RWPE1 (cell line): Measurements from ENCODE around the gene TMTC1.

Experiments
- CTCF ChIA-PET: fragments of 350-600 bp; sonication (Branson Sonifier 250); formaldehyde crosslinking; extraction: SDS; loops from one replicate; lab custom pipeline; 2021; lab: Yijun Ruan, JAX
- POLR2A ChIA-PET: fragments of 400-600 bp; formaldehyde crosslinking; extraction: SDS; loops from one replicate; lab custom pipeline; 2020; ENCODE audit warnings: antibody characterized with exemption; ENCODE audit not compliant: low non-redundant PET; lab: Yijun Ruan, JAX
- DNase-seq: peaks from one replicate; pipeline ENCODE4 v3.0.0; 2012; ENCODE audit warnings: low spot score
- H3K27ac ChIP-seq: fragments of 450-650 bp; 2 replicates; pipeline ENCODE4 v1.5.1; 2017
- CTCF ChIP-seq: fragments of 450-650 bp; conservative IDR thresholded peaks from 2 replicates; pipeline ENCODE4 v1.5.1; 2017; ENCODE audit warnings: low read depth, mild to moderate bottlenecking

The TMTC1 gene

DNA sequence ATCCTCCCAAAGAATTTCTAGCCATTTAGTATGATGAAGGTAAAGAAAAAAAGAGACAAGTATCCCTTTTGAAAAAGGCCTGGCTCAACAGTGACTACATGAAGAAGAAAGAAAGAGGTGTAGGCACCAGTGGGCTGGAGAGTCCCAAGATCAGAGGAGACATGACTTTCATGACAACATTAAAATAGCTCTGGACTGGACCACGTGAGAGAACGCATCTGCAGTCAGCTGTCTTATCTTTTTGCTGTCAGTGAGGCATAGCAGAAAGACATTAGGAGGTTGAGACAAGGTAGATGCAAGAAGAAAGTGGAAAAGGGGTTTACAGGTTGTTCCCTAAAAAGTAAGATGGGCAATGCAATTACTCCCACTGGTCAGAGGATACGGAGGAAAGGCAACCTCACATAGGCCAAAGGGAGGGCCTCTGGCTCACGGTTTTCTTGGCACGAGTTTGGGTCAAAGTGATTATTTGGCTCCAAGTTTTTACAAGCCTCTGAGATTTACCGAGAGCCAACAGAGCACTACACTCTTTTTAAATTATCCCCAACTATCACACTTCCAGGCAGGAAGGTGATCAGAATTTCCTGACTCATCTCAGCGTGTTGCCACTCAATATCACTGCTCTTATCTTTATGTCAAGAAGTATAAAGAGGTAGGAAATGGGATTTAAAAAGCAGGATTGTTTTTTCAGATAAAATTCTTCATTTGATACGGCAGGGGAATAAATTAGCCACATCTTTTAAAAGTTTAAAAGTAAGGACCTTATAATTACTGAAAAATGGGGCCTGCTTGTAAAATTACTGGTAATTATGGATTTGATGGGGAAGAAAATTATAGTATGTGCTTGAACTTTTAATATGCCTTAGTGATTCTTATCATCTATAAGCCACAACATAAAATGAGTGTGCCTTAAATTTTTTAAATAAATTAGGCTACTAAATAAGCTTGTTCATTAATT, 29.2 kb downstream of the TMTC1 start:
- POLR2A ChIA-PET: no interaction called here
- DNase-seq: no peak
- CTCF ChIA-PET: interaction anchor here (0.6 to 0.7 kb wide), 2 partner anchors 706 to 1114 kb away, joined by 3 read pairs; no protein-coding TSS in a partner anchor
- H3K27ac ChIP-seq: no peak overlapping the region
- no peak for TF ChIP-seq CTCF

DNA sequence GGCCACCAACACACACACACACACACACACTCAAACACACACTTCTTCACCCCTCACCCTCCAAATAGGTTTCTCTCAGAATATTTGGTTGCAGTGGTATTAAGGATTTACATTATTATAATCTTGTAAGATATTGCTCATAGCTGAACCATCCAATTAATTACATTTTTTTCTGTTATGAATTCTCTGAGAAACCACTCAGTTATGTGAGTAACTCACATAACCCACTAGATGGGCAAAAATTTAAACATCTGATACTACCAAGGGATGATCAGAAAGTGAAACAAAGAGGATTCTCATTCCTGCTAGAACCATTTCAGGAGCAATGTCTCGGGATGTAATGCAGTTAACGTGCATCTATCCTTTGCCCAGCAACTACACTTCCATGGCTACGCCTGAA, 31.6 kb downstream of the TMTC1 start:
- H3K27ac ChIP-seq: no peak overlapping the region
- POLR2A ChIA-PET: no interaction called here
- no peak for TF ChIP-seq CTCF
- CTCF ChIA-PET: no interaction called here
- DNase-seq: no peak

GRCh38 chr12:29751676-29752075, 32.1 kb downstream of the TMTC1 start:
- POLR2A ChIA-PET: no interaction called here
- TF ChIP-seq CTCF: no peak
- DNase-seq: no peak
- H3K27ac ChIP-seq: no peak overlapping the region
- CTCF ChIA-PET: no interaction called here

GRCh38 chr12:29750928-29751220, 32.9 kb downstream of the TMTC1 start:
- no peak overlapping the region for H3K27ac ChIP-seq
- CTCF ChIA-PET: no interaction called here
- TF ChIP-seq CTCF: no peak
- no peak for DNase-seq
- POLR2A ChIA-PET: no interaction called here

GRCh38 chr12:29750131-29750927, 33.4 kb downstream of the TMTC1 start:
- ChIA-PET CTCF (no interaction called here), POLR2A (no interaction called here)
- no peak for TF ChIP-seq CTCF
- DNase-seq: no peak
- H3K27ac ChIP-seq: no peak overlapping the region

GRCh38 chr12:29744365-29744764, 39.4 kb downstream of the TMTC1 start:
- ChIA-PET POLR2A (no interaction called here), CTCF (no interaction called here)
- no peak overlapping the region for H3K27ac ChIP-seq
- no peak for TF ChIP-seq CTCF
- DNase-seq: no peak
